ENCODE results near the gene GK.

DNA sequence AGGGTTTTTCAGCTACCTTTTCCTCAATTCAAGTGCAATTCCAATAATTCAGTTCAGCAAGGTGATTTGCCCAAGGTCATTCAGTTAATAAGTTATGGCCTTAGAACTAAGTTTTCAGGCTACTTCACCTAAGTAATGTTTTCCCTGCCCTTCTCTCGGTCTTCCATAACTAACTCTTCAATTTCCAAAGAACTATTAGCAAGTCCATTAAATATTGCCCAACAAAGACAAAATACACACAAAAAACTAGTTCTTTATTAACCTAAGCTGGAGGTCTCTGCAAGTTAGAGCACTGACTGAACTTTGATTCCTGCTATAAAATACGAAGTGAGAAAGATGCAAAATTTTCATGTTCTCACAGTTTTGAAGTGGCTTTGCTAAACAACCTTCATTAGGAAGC lies 26.8 kb upstream of the GK start:
- TF ChIP-seq, protein P1, sequence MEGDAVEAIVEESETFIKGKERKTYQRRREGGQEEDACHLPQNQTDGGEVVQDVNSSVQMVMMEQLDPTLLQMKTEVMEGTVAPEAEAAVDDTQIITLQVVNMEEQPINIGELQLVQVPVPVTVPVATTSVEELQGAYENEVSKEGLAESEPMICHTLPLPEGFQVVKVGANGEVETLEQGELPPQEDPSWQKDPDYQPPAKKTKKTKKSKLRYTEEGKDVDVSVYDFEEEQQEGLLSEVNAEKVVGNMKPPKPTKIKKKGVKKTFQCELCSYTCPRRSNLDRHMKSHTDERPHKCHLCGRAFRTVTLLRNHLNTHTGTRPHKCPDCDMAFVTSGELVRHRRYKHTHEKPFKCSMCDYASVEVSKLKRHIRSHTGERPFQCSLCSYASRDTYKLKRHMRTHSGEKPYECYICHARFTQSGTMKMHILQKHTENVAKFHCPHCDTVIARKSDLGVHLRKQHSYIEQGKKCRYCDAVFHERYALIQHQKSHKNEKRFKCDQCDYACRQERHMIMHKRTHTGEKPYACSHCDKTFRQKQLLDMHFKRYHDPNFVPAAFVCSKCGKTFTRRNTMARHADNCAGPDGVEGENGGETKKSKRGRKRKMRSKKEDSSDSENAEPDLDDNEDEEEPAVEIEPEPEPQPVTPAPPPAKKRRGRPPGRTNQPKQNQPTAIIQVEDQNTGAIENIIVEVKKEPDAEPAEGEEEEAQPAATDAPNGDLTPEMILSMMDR (IDR thresholded peaks at IDR 0.05 in 4 of 5, conservative IDR thresholded peaks at IDR 0.05 in 1 of 5): no peak
- TF ChIP-seq POLR2A (IDR thresholded peaks at IDR 0.05): no peak
